ENCODE data around the gene ABCB8.

The ABCB8 gene

DNA sequence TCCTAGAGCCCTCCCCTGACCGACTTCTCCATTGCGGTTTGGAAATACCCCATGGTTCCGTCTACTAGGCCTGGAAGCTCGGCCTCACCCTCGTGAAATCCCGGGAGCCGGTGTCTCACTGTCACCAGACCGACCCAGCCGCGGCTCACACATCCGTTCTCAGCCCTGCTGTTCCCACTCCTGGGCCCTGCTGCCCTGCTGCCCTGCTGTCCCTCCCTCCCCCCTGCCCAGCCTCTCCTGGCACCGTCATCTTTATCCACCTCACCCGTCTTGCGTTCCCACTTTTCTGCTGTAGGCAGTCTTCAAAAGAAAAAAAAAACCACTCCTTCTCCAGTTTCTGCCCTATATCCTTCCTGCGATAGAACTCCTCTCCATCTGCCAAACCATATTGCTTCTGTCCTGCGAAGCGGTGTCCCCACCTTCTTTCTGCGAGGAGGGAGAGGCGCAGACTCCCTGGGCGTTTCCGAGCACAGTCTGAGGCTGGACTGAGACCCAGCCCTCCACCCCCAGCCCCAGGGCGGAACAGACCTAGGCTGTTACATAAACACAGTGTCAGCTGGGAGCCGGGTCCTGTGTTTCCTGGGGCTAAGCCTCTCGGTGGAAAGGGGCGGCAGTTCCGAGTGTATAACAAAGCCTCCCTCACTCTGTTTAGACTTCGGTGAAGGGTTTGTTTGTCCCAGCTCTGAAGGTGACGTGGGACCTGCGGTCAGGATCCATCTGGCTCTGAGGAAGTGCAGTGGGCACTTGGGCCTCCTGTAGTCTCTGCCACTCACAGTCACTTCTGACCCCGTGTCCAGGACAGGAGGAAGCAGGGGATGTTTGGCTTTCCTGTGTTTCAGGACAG is 60.8 kb downstream of the ABCB8 start:
- no peak for DNase-seq

DNA sequence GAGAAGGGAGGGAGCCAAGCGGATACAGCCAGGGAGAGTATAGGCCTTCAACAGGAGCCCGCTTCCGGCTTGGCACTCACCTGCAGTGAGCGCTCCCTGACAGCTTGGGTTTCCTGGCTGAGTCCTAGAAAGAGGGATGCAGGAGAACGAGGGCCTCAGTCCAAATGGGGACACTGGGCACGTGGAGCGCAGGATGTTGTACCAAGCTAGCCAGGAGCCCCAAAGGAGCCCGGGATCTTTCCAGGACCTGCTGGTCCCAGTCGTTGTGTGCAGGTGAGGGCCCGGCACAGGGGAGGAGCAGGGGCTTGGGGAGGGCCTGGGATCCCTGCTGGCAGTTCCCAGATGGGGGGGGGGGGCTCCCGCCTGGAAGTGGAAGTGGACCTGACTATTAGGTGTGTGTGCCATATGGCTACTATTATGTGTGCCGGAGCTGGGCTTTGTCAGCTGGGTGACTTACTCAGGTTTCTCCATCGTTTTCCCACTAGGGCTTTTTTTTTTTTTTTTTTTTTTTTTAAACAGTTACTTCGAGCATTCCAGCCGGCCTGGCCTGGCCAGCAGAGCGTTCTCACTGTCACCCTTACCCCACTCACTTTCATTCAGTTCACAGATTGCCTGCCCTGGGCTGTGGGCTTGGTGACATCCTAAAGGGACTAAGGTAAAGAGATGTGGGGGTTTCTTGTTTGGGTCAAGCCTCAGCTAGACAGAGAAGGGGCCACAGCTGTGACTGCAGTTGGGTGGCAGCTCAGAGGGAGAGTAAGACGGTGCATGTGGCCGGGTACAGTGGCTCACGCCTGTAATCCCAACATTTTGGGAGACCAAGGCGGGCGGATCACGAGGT is 61.9 kb downstream of the ABCB8 start:
- no peak for DNase-seq

DNA sequence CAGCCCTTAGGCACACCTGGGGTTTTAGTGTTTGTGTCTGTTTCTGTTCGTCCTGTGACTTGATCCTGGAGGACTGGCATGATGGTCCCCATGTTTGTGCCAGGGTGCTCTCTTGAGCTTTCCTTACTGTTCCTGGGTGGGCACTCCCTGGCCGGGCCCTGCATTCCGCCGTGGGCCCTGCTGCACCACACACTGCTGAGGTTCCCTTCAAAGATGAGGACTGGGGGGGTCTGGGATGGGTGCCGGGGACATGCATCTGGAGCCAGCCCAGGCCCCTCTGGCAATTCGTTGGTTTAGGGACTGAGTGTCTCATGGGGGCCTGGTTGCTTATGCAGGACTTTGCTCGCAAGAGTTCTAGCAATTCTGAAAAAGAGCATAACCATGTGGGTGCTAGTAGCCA is 62.8 kb downstream of the ABCB8 start:
- DNase-seq, result no peak

DNA sequence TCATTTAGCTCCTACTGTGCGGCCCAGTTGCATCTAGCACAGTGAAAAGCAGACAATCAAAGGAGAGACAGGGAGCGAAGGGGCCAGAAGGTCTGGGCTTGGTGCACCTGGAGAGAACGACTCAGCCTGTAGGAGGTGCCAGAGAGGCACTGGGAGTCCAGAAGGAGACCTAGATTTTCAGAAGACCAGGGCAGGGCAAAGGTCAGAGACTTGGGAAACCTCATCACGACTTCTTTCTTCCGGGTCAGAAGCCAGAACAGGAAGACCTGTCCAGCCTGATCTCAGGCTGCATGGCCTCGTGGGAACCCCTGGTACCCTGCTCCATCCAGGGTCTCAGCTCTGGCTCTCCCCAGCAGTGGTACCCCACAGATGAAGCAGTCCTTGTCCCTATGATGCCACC is 63.2 kb downstream of the ABCB8 start:
- DNase-seq, result no peak

DNA sequence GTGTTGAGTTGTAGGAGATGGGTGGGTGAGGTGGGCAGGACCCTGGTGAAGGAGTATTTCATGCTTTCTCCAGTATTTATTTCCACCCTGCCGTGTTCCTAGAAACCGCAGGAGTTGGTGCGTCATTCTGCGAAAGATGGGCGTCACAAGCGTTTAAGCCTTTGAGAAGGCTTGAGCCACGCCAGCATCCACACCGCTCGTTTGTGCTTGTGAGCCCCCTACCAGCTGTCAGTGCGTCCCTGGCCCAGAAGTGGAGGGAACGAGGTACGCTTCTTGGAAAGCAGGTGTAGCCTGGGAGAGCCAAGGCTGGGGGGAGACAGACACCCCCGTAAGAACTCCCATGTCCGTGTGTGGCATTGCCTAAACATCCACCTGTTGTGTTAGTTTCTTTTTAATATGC is 63.7 kb downstream of the ABCB8 start:
- no peak for DNase-seq

DNA sequence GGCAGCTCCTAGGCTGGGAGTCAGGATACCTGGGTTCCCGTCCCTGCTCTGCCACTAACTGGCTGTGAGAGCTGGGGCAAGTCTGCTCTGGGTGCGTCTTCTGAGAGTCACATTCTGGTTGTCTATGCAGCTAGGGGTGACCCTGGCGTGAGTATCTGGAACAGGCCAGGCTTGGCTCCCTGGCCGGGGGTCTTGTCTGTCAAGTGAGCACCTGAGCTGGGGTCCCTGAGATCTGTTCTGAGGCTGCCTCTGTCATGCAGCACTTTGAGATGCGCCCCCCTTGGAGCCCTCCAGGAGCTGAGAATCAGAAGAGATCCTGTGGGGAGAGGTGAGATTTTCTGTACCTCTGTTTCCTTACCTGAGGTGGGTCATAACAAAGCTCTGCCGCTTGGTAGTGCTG is 65.5 kb downstream of the ABCB8 start:
- no peak for DNase-seq

DNA sequence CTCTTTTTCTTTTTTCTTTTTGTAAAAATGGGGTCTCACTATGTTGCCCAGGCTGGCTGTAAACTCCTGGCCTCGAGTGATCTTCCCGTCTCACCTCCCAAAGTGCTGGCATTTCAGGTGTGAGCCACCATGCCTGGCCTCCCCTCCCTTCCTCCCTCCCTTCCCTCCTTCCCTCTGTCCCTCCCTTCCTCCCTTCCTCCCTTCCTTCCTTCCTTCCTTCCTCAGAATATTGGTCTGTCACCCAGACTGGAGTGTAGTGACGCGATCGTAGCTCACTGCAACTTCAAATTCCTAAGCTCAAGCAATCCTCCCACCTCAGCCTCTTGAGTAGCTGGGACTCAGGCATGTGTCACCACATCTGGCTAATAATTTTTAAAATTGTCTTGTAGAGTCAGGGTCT is 66.4 kb downstream of the ABCB8 start:
- DNase-seq, result no peak

DNA sequence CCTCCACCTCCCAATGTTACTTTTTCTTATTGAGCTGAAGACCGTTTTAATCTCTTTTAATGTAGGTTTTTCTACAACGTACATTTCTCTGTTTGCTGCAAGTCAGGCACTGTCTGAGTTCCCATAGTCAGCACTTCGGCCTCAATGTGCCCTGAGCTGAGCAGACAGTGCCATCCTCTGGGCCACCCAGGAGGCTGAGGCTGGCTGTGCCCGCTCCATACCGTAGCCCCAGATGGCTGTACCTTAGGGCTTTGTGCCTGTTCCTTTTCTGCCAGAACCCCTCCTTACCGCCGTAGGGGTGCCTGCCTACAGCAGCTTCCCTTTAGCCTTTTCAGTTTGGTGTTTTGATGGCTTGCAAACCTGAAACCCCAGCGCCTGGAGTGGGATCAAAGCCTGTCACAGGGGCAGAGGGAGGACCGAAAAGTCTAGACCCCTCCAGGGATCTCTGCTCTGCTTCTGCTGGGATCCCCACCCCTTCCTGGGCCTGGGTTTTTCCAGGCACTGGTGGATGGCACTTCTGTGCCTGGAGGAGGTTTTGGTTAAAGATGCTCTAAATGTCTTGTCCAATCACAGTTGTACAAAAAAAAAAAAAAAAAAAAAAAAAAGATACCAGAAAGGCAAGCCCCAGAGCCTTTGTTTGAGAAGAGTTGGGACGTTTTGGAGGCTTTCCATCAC is 67.0 kb downstream of the ABCB8 start:
- DNase-seq, result no peak

DNA sequence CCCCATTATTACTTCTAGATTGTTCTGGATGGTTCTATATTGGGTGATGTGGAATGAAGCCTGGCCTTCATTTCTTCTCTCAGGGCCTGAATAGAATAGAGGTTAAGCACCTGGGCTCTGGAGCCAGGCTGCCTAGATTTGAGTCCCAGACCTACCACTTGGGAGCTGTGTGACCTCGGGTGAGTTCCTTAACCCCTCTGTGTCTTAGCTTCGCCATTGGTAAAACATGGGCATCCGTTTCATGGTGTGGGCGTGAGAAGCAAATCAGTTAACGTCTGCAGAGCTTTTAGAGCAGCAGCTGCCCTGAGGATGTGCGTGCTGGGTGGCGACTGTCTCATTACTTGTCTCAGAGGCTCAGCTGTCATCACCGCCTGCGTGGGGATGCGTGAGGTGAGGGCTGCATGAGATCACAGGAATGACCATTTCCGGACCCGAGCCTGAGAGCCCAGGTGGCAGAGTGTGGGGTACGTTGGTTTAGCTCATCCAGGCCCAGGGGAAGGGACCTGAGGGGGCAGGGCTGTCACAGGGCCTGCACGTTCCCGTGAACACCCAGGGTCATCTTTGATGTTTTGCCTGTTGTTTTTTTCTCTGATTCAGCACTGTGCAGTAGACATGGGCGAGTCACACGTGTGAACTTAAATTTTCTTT is 67.7 kb downstream of the ABCB8 start:
- DNase-seq, result no peak

Measured in NCI-H1694 treated with DMSO at 0.1 percent for 48 hours (cell line).